Transverse colon (tissue), 4 donors: Measurements from ENCODE around the gene PRTFDC1.
"Not testable (repeated sequence)": the region's sequence is repeated elsewhere in the genome, so short reads cannot be mapped to it uniquely, and the experiment has no call there.

Source experiments
- EP300 ChIP-seq: sonication (generic); formaldehyde crosslinking; IDR thresholded peaks from one replicate; pipeline ENCODE4 v1.6.1; 2017; ENCODE audit warnings: antibody characterized with exemption, low read depth
- POLR2A ChIP-seq: fragments of 450-650 bp; IDR thresholded peaks from one replicate; pipeline ENCODE4 v1.6.1; 2016; ENCODE audit warnings: antibody characterized with exemption, mild to moderate bottlenecking, moderate library complexity
- POLR2AphosphoS5 ChIP-seq, 3 donors: sonication (generic); formaldehyde crosslinking; IDR thresholded peaks; one replicate each; pipeline ENCODE4 v1.6.1; 2016; ENCODE audit warnings: antibody characterized with exemption in 3 of 3
- TF ChIP-seq, protein P1 (sequence below), 5 experiments: fragments of 200-600 bp in 3 of 5; fragments of 450-650 bp in 2 of 5; sonication (generic) in 3 of 5; IDR thresholded peaks; 1 replicate in 2 of 5; 2 replicates in 3 of 5; pipeline ENCODE4 v1.5.1; 2016 to 2017; ENCODE audit warnings: antibody characterized with exemption in 5 of 5, inconsistent platforms in 3 of 5, mild to moderate bottlenecking in 2 of 5, moderate library complexity in 1 of 5

DNA sequence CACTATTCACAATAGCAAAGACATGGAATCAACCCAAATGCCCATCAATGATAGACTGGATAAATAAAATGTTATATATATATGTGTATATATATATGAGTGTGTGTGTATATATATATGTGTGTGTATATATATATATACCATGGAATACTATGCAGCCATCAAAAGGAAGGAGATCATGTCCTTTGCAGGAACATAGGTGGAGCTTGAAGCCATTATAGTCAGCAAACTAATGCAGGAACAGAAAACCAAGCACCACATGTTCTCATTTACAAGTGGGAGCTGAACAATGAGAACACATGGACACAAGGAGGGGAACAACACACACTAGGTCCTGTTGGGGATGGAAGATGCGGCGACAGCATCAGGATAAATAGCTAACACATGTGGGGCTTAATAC, 32.2 kb downstream of the PRTFDC1 start:
- TF ChIP-seq, protein P1, sequence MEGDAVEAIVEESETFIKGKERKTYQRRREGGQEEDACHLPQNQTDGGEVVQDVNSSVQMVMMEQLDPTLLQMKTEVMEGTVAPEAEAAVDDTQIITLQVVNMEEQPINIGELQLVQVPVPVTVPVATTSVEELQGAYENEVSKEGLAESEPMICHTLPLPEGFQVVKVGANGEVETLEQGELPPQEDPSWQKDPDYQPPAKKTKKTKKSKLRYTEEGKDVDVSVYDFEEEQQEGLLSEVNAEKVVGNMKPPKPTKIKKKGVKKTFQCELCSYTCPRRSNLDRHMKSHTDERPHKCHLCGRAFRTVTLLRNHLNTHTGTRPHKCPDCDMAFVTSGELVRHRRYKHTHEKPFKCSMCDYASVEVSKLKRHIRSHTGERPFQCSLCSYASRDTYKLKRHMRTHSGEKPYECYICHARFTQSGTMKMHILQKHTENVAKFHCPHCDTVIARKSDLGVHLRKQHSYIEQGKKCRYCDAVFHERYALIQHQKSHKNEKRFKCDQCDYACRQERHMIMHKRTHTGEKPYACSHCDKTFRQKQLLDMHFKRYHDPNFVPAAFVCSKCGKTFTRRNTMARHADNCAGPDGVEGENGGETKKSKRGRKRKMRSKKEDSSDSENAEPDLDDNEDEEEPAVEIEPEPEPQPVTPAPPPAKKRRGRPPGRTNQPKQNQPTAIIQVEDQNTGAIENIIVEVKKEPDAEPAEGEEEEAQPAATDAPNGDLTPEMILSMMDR (IDR thresholded peaks at IDR 0.05) = not testable (repeated sequence)
- not testable (repeated sequence) for TF ChIP-seq EP300; POLR2AphosphoS5 (IDR thresholded peaks at IDR 0.05); POLR2A
